Choroid plexus epithelial cell (primary cell): Measurements from ENCODE around the gene TBX10.

Source experiments
- DNase-seq: peaks from one replicate; pipeline ENCODE4 v3.0.0-alpha.2; 2010; ENCODE audit warnings: low read depth
- H3K4me3 ChIP-seq: 2 replicates; pipeline ENCODE4 v1.5.1; 2011; ENCODE audit warnings: low read depth, mild to moderate bottlenecking, control low read depth, low read length, moderate library complexity
- TF ChIP-seq, protein P1 (sequence below): conservative IDR thresholded peaks from 2 replicates; pipeline ENCODE4 v1.5.1; 2011; ENCODE audit warnings: low read depth, mild to moderate bottlenecking, control low read depth, inconsistent platforms, low read length, moderate library complexity

TBX10 gene

GRCh38 chr11:67613313-67613959, 26.1 kb downstream of the TBX10 start:
- H3K4me3 ChIP-seq: no peak overlapping the region
- TF ChIP-seq, protein P1, sequence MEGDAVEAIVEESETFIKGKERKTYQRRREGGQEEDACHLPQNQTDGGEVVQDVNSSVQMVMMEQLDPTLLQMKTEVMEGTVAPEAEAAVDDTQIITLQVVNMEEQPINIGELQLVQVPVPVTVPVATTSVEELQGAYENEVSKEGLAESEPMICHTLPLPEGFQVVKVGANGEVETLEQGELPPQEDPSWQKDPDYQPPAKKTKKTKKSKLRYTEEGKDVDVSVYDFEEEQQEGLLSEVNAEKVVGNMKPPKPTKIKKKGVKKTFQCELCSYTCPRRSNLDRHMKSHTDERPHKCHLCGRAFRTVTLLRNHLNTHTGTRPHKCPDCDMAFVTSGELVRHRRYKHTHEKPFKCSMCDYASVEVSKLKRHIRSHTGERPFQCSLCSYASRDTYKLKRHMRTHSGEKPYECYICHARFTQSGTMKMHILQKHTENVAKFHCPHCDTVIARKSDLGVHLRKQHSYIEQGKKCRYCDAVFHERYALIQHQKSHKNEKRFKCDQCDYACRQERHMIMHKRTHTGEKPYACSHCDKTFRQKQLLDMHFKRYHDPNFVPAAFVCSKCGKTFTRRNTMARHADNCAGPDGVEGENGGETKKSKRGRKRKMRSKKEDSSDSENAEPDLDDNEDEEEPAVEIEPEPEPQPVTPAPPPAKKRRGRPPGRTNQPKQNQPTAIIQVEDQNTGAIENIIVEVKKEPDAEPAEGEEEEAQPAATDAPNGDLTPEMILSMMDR: no peak
- DNase-seq: no peak

GRCh38 chr11:67612751-67613150, 26.8 kb downstream of the TBX10 start:
- no peak for DNase-seq
- H3K4me3 ChIP-seq: no peak overlapping the region
- TF ChIP-seq, protein P1: no peak

DNA sequence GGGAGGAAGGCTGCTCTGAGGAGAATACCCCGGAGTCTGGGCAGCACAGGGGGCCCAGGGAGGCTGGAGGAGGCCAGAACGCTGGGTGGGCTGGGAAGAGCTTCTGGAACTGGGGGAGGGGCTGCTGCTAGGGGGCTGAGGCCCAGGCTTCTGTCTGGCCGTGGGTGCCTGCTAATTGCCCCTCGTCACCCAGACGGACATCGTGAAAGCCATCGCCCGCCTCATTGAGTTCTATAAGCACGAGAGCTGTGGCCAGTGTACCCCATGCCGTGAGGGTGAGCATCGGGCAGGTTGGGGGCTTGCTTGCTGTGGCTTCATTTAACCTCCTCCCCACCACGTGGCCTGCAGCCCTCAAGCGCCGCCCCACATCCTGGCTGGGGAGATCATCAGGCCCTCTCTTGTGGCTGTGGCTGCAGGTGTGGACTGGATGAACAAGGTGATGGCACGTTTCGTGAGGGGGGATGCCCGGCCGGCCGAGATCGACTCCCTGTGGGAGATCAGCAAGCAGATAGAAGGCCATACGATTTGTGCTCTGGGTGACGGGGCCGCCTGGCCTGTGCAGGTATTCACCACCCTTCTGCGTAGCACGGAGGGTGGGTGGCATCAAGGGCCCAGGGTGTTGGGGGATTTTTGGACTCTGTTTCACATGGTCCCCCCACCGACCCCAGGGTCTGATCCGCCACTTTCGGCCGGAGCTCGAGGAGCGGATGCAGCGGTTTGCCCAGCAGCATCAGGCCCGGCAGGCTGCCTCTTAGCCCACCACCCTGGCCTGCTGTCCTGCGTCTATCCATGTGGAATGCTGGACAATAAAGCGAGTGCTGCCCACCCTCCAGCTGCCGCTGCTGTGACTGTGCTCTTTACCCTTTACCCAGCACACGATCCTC, 27.6 kb downstream of the TBX10 start:
- no peak overlapping the region for H3K4me3 ChIP-seq
- TF ChIP-seq, protein P1: no peak
- no peak for DNase-seq

DNA sequence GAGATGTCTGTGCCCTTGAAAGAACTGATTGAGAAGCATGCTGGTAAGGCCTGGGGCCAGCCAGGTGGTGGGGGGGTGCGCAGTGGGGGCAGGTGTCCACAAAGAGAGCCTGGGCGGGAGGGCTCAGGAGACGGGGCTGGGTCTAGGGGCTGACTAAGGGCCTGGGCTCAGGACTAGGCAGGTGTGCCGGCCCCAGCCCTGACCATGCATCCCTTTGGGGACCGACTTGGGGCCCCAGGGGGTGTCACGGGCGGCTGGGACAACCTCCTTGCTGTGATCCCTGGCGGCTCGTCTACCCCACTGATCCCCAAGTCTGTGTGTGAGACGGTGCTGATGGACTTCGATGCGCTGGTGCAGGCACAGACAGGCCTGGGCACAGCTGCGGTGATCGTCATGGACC, 28.4 kb downstream of the TBX10 start:
- DNase-seq: no peak
- H3K4me3 ChIP-seq: no peak overlapping the region
- TF ChIP-seq, protein P1: no peak

DNA sequence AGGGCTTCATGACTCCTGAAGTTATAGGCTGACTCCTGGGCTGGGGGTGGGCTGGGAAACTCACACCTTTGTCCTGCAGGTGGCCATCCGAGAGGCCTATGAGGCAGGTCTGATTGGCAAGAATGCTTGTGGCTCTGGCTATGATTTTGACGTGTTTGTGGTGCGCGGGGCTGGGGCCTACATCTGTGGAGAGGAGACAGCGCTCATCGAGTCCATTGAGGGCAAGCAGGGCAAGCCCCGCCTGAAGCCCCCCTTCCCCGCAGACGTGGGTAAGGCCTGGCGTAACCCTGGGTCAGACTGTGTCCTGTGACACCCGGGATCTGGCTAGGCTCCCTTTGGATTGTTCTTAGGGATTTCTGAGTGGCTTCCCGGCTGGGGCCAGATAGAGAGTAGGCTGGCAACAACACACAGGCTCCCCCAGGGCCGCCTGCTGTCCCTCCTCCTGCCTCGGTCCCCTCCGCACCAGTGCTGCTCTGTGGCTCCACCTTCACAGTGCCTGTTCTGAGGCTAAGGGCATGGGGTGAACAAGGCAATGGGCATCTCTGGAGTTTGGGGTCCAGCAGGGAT, 29.2 kb downstream of the TBX10 start:
- no peak overlapping the region for H3K4me3 ChIP-seq
- DNase-seq: no peak
- TF ChIP-seq, protein P1: no peak

DNA sequence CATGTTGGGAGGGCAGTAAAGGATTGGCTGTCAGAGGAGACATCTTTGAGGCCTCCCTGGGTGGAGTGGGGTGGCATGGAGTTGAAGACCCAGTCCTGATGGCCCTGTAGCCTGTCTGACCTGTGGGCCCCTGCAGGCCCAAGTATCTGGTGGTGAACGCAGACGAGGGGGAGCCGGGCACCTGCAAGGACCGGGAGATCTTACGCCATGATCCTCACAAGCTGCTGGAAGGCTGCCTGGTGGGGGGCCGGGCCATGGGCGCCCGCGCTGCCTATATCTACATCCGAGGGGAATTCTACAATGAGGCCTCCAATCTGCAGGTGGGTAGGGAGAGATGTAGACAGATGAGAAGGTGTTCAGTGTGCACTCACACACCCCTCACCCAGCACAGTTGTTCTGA, 30.2 kb downstream of the TBX10 start:
- TF ChIP-seq, protein P1: no peak
- H3K4me3 ChIP-seq: no peak overlapping the region
- DNase-seq: no peak
